OCI-LY7 (cell line): ENCODE results near the gene SDC4. TPM values are rescaled to one million over a fixed set of nuclear protein-coding genes. Genes with fewer than 3 reads are reported as not detected.

Source experiments
- BruUV-seq: library from RNA; stranded (reverse); fragments of 400-500 nt; replicated peaks from 2 replicates; lab custom pipeline; 2021; lab: Mats Ljungman, UMichigan
- CTCF ChIA-PET: fragments of 300-600 bp; sonication (Branson Sonifier 250); formaldehyde crosslinking; loops from one replicate; lab custom pipeline; 2022; ENCODE audit warnings: antibody characterized with exemption; ENCODE audit not compliant: unreplicated experiment; lab: Charles Lee
- POLR2A ChIA-PET: fragments of 300-600 bp; sonication (Branson Sonifier 250); formaldehyde crosslinking; loops from one replicate; lab custom pipeline; 2022; ENCODE audit warnings: antibody characterized with exemption; lab: Charles Lee
- DNase-seq: peaks from one replicate; pipeline ENCODE4 v3.0.0-alpha.2; 2015; ENCODE audit warnings: low spot score
- H2AFZ ChIP-seq: fragments of 200-600 bp; sonication (generic), shearing (Covaris generic); 2 replicates; pipeline ENCODE4 v1.6.1; 2014; ENCODE audit warnings: mild to moderate bottlenecking, antibody characterized with exemption, low read length, moderate library complexity
- H3K27ac ChIP-seq: fragments of 200-600 bp; sonication (generic); 2 replicates; pipeline ENCODE4 v1.5.1; 2014; ENCODE audit warnings: mixed run types, low read depth, mild to moderate bottlenecking, moderate library complexity, low read length, inconsistent platforms; ENCODE audit not compliant: poor library complexity, severe bottlenecking
- H3K36me3 ChIP-seq: fragments of 200-600 bp; sonication (generic); 2 replicates; pipeline ENCODE4 v1.6.1; 2014; ENCODE audit warnings: mild to moderate bottlenecking, antibody characterized with exemption, low read length, moderate library complexity, mixed read lengths; ENCODE audit not compliant: insufficient read depth
- H3K4me1 ChIP-seq: fragments of 200-600 bp; sonication (generic); 2 replicates; pipeline ENCODE4 v1.5.1; 2014; ENCODE audit warnings: mild to moderate bottlenecking, low read length; ENCODE audit not compliant: insufficient read depth, poor library complexity, severe bottlenecking
- H3K4me2 ChIP-seq: fragments of 200-600 bp; sonication (generic); 2 replicates; pipeline ENCODE4 v1.6.1; 2014; ENCODE audit warnings: mild to moderate bottlenecking, low read length
- H3K4me3 ChIP-seq: fragments of 200-600 bp; sonication (generic); 2 replicates; pipeline ENCODE4 v1.5.1; 2014; ENCODE audit warnings: mild to moderate bottlenecking, low read depth, low read length; ENCODE audit not compliant: poor library complexity, severe bottlenecking
- H3K79me2 ChIP-seq: fragments of 200-600 bp; sonication (generic); 2 replicates; pipeline ENCODE4 v1.6.1; 2016; ENCODE audit warnings: low read depth, mild to moderate bottlenecking, low read length, moderate library complexity, mixed read lengths; ENCODE audit not compliant: insufficient read depth
- H3K9me2 ChIP-seq: fragments of 200-600 bp; sonication (generic); 2 replicates; pipeline ENCODE4 v1.6.1; 2016; ENCODE audit warnings: mild to moderate bottlenecking, low read length, mixed read lengths; ENCODE audit not compliant: insufficient read depth
- H3K9me3 ChIP-seq: fragments of 200-600 bp; sonication (generic); 2 replicates; pipeline ENCODE4 v1.6.1; 2014; ENCODE audit warnings: mild to moderate bottlenecking, mixed run types, low read length, mixed read lengths
- H4K20me1 ChIP-seq: fragments of 200-600 bp; sonication (generic); 2 replicates; pipeline ENCODE4 v1.6.1; 2014; ENCODE audit warnings: mild to moderate bottlenecking, antibody characterized with exemption, low read length, moderate library complexity, mixed read lengths; ENCODE audit not compliant: insufficient read depth
- EZH2phosphoT487 ChIP-seq: fragments of 200-600 bp; sonication (generic); IDR thresholded peaks from 2 replicates; pipeline ENCODE4 v1.6.1; 2018; ENCODE audit warnings: low read depth, borderline replicate concordance, mild to moderate bottlenecking, mixed run types, antibody characterized with exemption, low read length, moderate library complexity, mixed read lengths
- intact Hi-C: fragments of 100-400 bp; cut with micrococcal nuclease; formaldehyde crosslinking; loops from one replicate; pipeline ENCODE4 v1.10.0; 2022; ENCODE audit not compliant: unreplicated experiment
- total RNA-seq, 2 experiments: library from RNA; depleted of rRNA in 1 of 2; stranded (reverse); fragments of >200 nt in 1 of 2; shearing (Covaris generic) in 1 of 2; gene quantifications; 2 replicates each; pipeline ENCODE4 v1.2.3, GENCODE V29; 2014 to 2022
- TF ChIP-seq, protein P1 (sequence below): fragments of 200-600 bp; sonication (generic); conservative IDR thresholded peaks from 2 replicates; pipeline ENCODE4 v1.5.1; 2014; ENCODE audit warnings: mild to moderate bottlenecking, antibody characterized with exemption, low read length, moderate library complexity, mixed read lengths

SDC4 gene
- total RNA-seq, 2 experiments from 2014 or later, result not detected

DNA sequence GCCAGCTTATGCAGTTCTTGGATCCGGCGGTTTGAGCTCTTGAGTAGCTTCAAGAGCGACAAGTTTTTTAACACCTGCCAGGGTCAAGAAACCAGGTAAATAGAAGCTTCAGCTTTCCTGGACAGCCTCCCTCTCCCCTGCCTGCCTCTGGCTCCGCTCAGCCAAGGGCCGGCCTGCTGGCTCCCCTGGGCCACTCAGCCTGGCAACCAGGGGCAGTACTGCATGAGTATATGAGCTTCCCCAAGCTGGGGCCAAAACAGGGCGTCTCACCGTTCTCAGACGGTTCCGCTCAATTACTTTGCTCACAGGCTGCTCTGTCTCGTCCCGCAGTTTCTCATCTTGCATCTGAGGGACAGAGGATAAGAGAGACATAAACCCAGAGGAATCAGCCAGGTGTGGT, 29.0 kb upstream of the SDC4 start:
- Histone ChIP-seq H4K20me1 (no peaks in the 10 kb centered on the region), H3K4me1 (peaks cover 14% of the 10 kb centered on the region), H3K79me2 (no peaks in the 10 kb centered on the region), H3K9me2 (no peaks in the 10 kb centered on the region), H3K36me3 (peaks cover 5% of the 10 kb centered on the region; the same call in 1 of the 2 replicates), H3K9me3 (no peaks in the 10 kb centered on the region), H2AFZ (no peak overlapping the region), H3K4me3 (no peak overlapping the region), H3K4me2 (no peak overlapping the region), H3K27ac (no peak overlapping the region)
- ChIA-PET POLR2A (interaction anchor here (0.9 to 1.3 kb wide), 2 partner anchors 42 to 75 kb away, joined by 3 read pairs; no protein-coding TSS in a partner anchor), CTCF (interaction anchor here (0.7 kb wide), 1 partner anchor 60 kb away, joined by 3 read pairs; no protein-coding TSS in a partner anchor)
- DNase-seq, result no peak
- BruUV-seq, result no TSS peak
- no peak for TF ChIP-seq EZH2phosphoT487
- TF ChIP-seq, protein P1, sequence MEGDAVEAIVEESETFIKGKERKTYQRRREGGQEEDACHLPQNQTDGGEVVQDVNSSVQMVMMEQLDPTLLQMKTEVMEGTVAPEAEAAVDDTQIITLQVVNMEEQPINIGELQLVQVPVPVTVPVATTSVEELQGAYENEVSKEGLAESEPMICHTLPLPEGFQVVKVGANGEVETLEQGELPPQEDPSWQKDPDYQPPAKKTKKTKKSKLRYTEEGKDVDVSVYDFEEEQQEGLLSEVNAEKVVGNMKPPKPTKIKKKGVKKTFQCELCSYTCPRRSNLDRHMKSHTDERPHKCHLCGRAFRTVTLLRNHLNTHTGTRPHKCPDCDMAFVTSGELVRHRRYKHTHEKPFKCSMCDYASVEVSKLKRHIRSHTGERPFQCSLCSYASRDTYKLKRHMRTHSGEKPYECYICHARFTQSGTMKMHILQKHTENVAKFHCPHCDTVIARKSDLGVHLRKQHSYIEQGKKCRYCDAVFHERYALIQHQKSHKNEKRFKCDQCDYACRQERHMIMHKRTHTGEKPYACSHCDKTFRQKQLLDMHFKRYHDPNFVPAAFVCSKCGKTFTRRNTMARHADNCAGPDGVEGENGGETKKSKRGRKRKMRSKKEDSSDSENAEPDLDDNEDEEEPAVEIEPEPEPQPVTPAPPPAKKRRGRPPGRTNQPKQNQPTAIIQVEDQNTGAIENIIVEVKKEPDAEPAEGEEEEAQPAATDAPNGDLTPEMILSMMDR, result no peak
- intact Hi-C loops, result no loop called here

- H3K36me3 ChIP-seq, result peaks cover 9% of the 10 kb centered on the region
- TF ChIP-seq EZH2phosphoT487, result no peak
- TF ChIP-seq, protein P1, result no peak
- no TSS peak for BruUV-seq
- H4K20me1 ChIP-seq, result no peaks in the 10 kb centered on the region
- H3K9me3 ChIP-seq, result no peaks in the 10 kb centered on the region
- H3K79me2 ChIP-seq, result no peaks in the 10 kb centered on the region
- peaks cover 24% of the 10 kb centered on the region for H3K4me1 ChIP-seq
- H3K9me2 ChIP-seq, result no peaks in the 10 kb centered on the region
- ChIA-PET POLR2A (no interaction called here), CTCF (interaction anchor here (2.3 kb wide), 1 partner anchor 62 kb away, joined by 7 read pairs; no protein-coding TSS in a partner anchor)
- no peak overlapping the region for H3K4me3 ChIP-seq
- no peak overlapping the region for H3K27ac ChIP-seq
- H2AFZ ChIP-seq, result no peak overlapping the region
- intact Hi-C loops, result loop anchor here (1.0 kb wide), 1 partner anchor 62 kb away; no protein-coding TSS in a partner anchor
- no peak for DNase-seq
- no peak overlapping the region for H3K4me2 ChIP-seq
These were observed 26.7 kb upstream of the SDC4 start for GRCh38 chr20:45374966-45375365.

DNA sequence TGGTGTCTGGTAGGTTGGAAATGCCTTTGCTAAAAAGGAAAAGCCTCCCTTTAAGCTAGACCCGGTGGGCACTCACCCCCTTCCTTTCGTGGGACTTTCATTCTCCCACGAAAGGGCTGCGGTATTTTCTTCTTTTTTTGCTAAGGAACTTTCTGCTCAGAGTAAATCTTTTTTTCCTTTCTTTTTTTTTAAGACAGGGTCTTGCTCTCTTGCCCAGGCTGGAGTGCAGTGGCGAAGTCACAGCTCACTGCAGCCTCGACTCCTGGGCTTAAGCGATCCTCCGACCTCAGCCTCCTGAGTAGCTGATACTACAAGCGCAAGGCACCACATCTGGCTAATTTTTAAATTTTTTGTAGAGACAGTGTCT, 25.9 kb upstream of the SDC4 start:
- Histone ChIP-seq H3K9me3 (no peaks in the 10 kb centered on the region), H3K4me1 (peaks cover 33% of the 10 kb centered on the region), H2AFZ (no peak overlapping the region), H3K27ac (no peak overlapping the region), H4K20me1 (no peaks in the 10 kb centered on the region), H3K36me3 (peaks cover 9% of the 10 kb centered on the region), H3K9me2 (no peaks in the 10 kb centered on the region), H3K4me3 (no peak overlapping the region), H3K79me2 (no peaks in the 10 kb centered on the region), H3K4me2 (no peak overlapping the region)
- no peak for DNase-seq
- ChIA-PET CTCF (interaction anchor here (0.7 to 1.4 kb wide), 5 partner anchors 11 to 76 kb away, joined by 3 to 5 read pairs (median 3); partner anchors contain the start of gene SYS1), POLR2A (interaction anchor here (1.0 kb wide), 1 partner anchor 63 kb away, joined by 4 read pairs; no protein-coding TSS in a partner anchor)
- BruUV-seq, result no TSS peak
- intact Hi-C loops, result loop anchor here (1.0 kb wide), 1 partner anchor 63 kb away; no protein-coding TSS in a partner anchor
- TF ChIP-seq, protein P1, result peak; percentile 57
- TF ChIP-seq EZH2phosphoT487, result no peak
